Activated CD8-positive, alpha-beta T cell treated with anti-CD3 and anti-CD28 coated beads for 36 hours (primary cell): ENCODE measurements around the gene CFL1. TPM values are rescaled to one million over a fixed set of nuclear protein-coding genes. Genes with fewer than 3 reads are reported as not detected.

Experiments
- ATAC-seq: fragments of 200-7000 bp; cut with Tn5 transposase; one replicate; pipeline ENCODE4 v1.10.0; 2021; ENCODE audit warnings: mild to moderate bottlenecking, moderate library complexity
- CTCF ChIA-PET: fragments of 350-600 bp; sonication (Branson Sonifier 250); formaldehyde crosslinking; loops from one replicate; lab custom pipeline; 2021; ENCODE audit warnings: antibody characterized with exemption; lab: Charles Lee
- POLR2A ChIA-PET: fragments of 350-600 bp; sonication (Branson Sonifier 250); formaldehyde crosslinking; loops from one replicate; lab custom pipeline; 2021; ENCODE audit warnings: antibody characterized with exemption; lab: Charles Lee
- DNase-seq: peaks from one replicate; pipeline ENCODE4 v3.0.0-alpha.2; 2020
- H3K27ac Mint-ChIP-seq: one replicate; pipeline ENCODE4 v1.8.0; 2021; ENCODE audit warnings: mild to moderate bottlenecking, mixed read lengths
- H3K27me3 Mint-ChIP-seq: one replicate; pipeline ENCODE4 v1.8.0; 2021; ENCODE audit warnings: mixed read lengths
- H3K36me3 Mint-ChIP-seq: one replicate; pipeline ENCODE4 v1.8.0; 2021; ENCODE audit warnings: low read depth, mixed read lengths
- H3K4me1 Mint-ChIP-seq: one replicate; pipeline ENCODE4 v1.8.0; 2021; ENCODE audit warnings: low read depth, mixed read lengths
- H3K4me3 Mint-ChIP-seq: one replicate; pipeline ENCODE4 v1.8.0; 2021; ENCODE audit warnings: mild to moderate bottlenecking, moderate library complexity, mixed read lengths
- H3K9me3 Mint-ChIP-seq: one replicate; pipeline ENCODE4 v1.8.0; 2021; ENCODE audit warnings: mixed read lengths
- CTCF ChIP-seq: fragments of 200-600 bp; IDR thresholded peaks from one replicate; pipeline ENCODE4 v1.8.0; 2022; ENCODE audit warnings: antibody characterized with exemption, mild to moderate bottlenecking
- intact Hi-C: fragments of 100-400 bp; cut with micrococcal nuclease; formaldehyde crosslinking; loops from one replicate; pipeline ENCODE4 v1.10.0; 2022
- total RNA-seq, 2 experiments: library from RNA; stranded (reverse); gene quantifications; one replicate each; pipeline ENCODE4 v1.2.3, GENCODE V29; 2021

The CFL1 gene
- total RNA-seq, 2 experiments from 2014 or later = 1,059 to 1,062 TPM

- ChIA-PET CTCF (interaction anchor here (0.7 to 10.5 kb wide), 33 partner anchors 9 to 342 kb away, joined by 3 to 283 read pairs (median 7); partner anchors contain the start of genes AP5B1, CFL1, CTSW and EFEMP2), POLR2A (interaction anchor here (0.6 to 28.1 kb wide), 16 partner anchors 8 to 313 kb away, joined by 3 to 560 read pairs (median 4); partner anchors contain the start of genes C11orf68, CFL1, CTSW and DRAP1)
- H3K4me3 Mint-ChIP-seq = peak within 1 kb of the TSS; percentile 94
- H3K27ac Mint-ChIP-seq = peak within 1 kb of the TSS; percentile 91
- peaks cover 44% of the 10 kb centered on the region for H3K36me3 Mint-ChIP-seq
- H3K9me3 Mint-ChIP-seq = no peaks in the 10 kb centered on the region
- peak; percentile 75 for TF ChIP-seq CTCF
- peaks cover 51% of the 10 kb centered on the region for H3K4me1 Mint-ChIP-seq
- intact Hi-C loops = loop anchor here (5.0 kb wide), 2 partner anchors 39 to 99 kb away; no protein-coding TSS in a partner anchor
- no peaks in the 10 kb centered on the region for H3K27me3 Mint-ChIP-seq
- ATAC-seq = peak; percentile 68
- peak; percentile 98 for DNase-seq
Measured at GRCh38 chr11:65888163-65888814, 30.3 kb upstream of the CFL1 start, which contains the start of gene FIBP. Gene FIBP, minus strand, starts transcription at chr11:65888471. Its CDS starts 53 bp downstream, at chr11:65888418.

DNA sequence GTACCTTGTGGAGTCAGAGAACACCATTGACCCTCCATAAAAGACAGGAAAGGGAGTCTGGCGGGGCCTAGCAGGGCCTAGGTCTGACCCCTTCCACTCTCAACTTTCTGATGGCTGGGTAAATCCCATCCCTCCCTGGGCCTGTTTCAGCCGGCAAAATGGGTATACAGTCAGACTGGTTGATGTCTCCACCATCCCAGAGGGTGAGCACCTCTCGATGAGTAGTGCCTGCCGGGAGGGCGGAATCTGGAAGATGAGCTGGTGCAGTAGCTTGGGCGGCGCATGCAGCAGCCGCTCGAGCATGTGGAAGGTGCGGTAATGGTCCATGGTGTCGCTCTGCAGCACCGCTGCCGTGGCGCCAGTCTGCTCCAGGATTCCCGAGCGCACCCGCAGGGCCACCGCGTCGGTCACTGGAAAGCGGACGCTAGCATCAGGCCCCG lies 29.8 kb upstream of the CFL1 start:
- peaks cover 45% of the 10 kb centered on the region for H3K4me1 Mint-ChIP-seq
- no peaks in the 10 kb centered on the region for H3K27me3 Mint-ChIP-seq
- intact Hi-C loops = loop anchor here (5.0 kb wide), 2 partner anchors 40 to 100 kb away; no protein-coding TSS in a partner anchor
- POLR2A ChIA-PET = interaction anchor here (0.6 to 28.1 kb wide), 11 partner anchors 8 to 159 kb away, joined by 3 to 560 read pairs (median 16); partner anchors contain the start of genes C11orf68, CFL1, CTSW and DRAP1
- H3K27ac Mint-ChIP-seq = peak overlapping the region; percentile 91
- DNase-seq (peak; percentile 22), ATAC-seq (no peak)
- peak overlapping the region; percentile 94 for H3K4me3 Mint-ChIP-seq
- H3K36me3 Mint-ChIP-seq = peaks cover 43% of the 10 kb centered on the region
- CTCF ChIA-PET = interaction anchor here (0.9 to 10.5 kb wide), 29 partner anchors 9 to 341 kb away, joined by 3 to 283 read pairs (median 11); partner anchors contain the start of genes AP5B1, BANF1, CFL1 and CTSW
- TF ChIP-seq CTCF = no peak
- H3K9me3 Mint-ChIP-seq = no peaks in the 10 kb centered on the region

DNA sequence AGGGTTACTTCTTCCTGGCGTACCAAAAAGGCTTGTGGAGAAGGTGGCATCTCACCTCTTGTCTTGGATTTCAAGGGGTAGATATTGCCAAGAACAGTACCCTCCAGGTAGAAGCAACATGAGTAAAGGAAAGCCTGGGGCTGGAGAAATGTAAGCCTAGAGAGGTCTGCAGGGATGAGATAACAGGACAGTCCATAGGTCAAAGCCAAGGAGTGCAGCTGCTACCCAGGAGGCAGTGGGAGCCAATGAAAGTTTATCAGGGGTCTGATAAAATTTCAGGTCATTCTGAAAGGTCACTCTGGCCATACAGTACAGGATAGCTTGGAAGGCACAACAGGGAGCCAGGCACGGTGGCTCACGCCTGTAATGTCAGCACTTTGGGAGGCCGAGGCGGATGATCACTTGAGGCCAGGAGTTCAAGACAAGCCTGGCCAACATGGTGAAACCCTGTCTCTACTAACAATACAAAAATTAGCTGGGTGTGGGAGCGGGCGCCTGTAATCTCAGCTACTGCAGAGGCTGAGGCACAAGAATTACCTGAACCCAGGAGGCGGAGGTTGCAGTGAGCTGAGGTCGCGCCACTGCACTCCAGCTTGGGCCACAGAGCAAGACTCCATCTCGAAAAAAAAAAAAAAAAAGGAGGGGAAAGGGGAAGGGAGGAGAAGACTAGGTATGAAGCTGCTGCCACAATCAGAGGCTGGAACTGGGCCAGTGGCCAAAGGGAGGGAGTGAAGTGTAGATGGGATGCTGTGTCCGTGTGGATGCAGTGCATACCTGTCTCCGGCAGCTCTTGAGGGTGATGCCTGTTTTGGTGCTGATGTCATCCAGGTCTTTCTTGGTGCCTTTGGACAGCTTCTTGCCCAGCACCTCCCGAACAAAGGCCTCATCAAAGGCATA lies 29.1 kb upstream of the CFL1 start:
- peaks cover 36% of the 10 kb centered on the region for H3K36me3 Mint-ChIP-seq
- intact Hi-C loops = loop anchor here (5.0 kb wide), 2 partner anchors 40 to 100 kb away; no protein-coding TSS in a partner anchor
- no peak for TF ChIP-seq CTCF
- DNase-seq (no peak), ATAC-seq (no peak)
- H3K27ac Mint-ChIP-seq = peak overlapping the region; percentile 91
- H3K9me3 Mint-ChIP-seq = no peaks in the 10 kb centered on the region
- no peaks in the 10 kb centered on the region for H3K27me3 Mint-ChIP-seq
- peak overlapping the region; percentile 94 for H3K4me3 Mint-ChIP-seq
- ChIA-PET CTCF (interaction anchor here (0.6 to 10.5 kb wide), 25 partner anchors 8 to 464 kb away, joined by 3 to 283 read pairs (median 11); partner anchors contain the start of genes AP5B1, BANF1, CFL1 and CTSW), POLR2A (interaction anchor here (0.6 to 28.1 kb wide), 5 partner anchors 13 to 107 kb away, joined by 3 to 560 read pairs (median 3); partner anchors contain the start of genes CFL1, EFEMP2, FOSL1 and MUS81)
- H3K4me1 Mint-ChIP-seq = peaks cover 40% of the 10 kb centered on the region

GRCh38 chr11:65885808-65886536 lies 28.0 kb upstream of the CFL1 start:
- Mint-ChIP-seq H3K36me3 (peaks cover 28% of the 10 kb centered on the region), H3K4me1 (peaks cover 46% of the 10 kb centered on the region), H3K9me3 (no peaks in the 10 kb centered on the region), H3K4me3 (peak overlapping the region; percentile 94), H3K27me3 (no peaks in the 10 kb centered on the region), H3K27ac (no peak overlapping the region)
- POLR2A ChIA-PET = interaction anchor here (1.4 to 28.1 kb wide), 4 partner anchors 9 to 26 kb away, joined by 5 to 560 read pairs (median 8); partner anchors contain the start of genes CFL1, EFEMP2, FOSL1 and MUS81
- TF ChIP-seq CTCF = no peak
- CTCF ChIA-PET = interaction anchor here (0.7 to 10.5 kb wide), 30 partner anchors 7 to 1076 kb away, joined by 3 to 283 read pairs (median 14); partner anchors contain the start of genes AP5B1, BANF1, CFL1 and CTSW
- no peak for DNase-seq
- ATAC-seq = no peak
- intact Hi-C loops = loop anchor here (5.0 kb wide), 2 partner anchors 41 to 101 kb away; no protein-coding TSS in a partner anchor
